ENCODE results near the gene CIBAR2.

Gene CIBAR2

DNA sequence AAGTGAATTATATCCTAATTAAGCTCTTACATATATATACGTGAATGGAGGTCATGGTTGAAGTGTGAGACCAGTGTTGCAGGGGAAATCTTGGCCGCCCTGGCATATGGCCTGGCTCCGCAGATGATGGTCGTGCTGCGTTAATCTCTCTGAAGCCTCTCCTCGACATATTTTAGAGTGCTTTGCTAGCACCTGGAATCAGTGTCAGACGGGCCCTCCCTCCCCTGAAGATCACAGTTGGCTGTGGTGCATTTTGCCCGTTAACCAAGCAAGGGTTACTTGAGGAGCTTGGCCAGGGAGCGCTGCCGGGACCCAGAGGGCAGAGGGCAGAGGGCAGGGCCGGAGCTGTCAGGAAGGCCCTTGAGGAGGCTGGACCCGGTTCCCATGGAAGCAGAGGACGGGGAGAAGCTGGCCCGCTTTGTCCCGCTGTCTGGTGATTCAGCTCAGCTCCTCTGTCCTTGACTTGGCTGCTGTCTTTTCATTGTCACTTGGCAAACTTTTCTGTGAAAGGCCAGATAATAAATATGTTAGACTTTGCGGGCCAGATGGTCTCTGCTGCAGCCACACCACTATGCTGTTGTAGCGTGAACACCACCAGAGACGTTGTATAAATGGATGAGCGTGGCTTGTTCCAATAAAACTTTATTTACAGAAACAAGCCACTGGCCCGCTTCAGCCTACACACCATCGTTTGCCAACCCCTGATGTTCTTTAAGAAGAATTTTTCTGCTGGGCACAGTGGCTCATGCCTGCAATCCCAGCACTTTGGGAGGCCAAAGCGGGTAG is 32.3 kb downstream of the CIBAR2 start:
- DNase-seq: no peak

GRCh38 chr16:85078952-85079351 is 33.3 kb downstream of the CIBAR2 start:
- DNase-seq: no peak

DNA sequence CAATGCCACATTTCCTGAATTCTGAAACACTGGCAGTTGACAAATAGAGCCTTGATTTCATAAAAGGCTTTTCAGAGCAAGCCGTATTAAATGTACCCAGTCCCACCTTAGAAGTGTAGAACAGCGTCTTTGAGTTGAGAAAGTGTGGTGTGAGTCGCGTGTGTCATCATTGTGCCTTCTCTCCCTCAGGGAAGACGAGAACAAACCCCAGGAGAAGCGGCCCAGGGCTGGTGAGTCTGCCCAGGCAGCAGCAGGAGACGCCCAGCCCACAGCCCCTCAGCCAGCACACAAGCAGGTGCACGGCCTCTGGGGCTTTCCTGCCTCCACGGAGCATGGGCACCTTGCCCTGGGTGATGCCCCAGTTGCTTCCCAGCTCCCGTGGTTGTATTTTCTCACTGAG is 34.0 kb downstream of the CIBAR2 start:
- no peak for DNase-seq

DNA sequence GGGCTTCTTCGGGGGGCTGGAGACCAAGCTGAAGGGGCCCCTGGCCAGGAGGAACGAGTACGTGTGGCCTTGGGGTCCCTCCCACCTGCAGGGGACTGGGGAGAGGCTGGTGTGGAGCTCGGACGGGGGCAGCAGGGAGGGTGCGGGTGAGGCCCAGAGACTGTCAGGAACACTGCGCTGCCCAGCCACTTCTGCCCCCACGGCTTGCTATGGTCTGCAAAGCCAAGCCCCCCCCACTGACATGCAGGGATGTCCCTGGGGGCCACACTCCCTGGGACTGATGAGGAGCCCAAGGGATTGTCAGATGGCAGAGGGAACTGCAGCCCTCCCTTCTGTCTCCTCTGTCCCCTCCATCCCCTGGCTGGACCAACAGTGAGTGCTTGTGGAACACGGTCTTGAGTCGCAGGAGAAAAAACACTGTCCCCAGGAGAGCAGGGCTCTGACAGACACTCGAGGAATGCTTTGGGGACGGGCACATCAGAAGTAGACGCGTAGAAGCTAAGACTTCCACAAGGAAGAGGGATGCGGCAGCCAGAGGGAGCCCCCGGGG is 34.6 kb downstream of the CIBAR2 start:
- DNase-seq: no peak

DNA sequence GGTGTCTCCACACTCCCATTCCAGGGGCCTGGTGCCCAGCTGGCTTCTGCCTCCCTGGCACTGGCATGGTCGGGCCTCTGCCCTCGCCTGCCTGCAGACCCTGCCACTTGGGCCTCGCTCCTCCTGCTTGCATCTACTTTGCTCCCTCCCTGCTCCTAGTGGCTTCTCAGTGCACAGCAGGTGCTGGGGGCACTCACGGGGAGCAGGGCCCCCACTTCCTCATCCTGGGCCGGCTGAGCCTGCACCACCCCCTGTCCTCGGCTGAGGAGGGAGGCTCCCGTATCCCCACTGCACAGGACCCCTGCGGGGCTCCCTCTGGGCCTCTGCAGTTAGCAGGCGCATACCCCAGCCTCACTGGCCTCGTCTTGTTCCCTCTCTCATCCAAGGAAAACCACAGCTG is 35.2 kb downstream of the CIBAR2 start:
- no peak for DNase-seq

- DNase-seq: no peak
These were observed 36.9 kb downstream of the CIBAR2 start for GRCh38 chr16:85075236-85075924.

DNA sequence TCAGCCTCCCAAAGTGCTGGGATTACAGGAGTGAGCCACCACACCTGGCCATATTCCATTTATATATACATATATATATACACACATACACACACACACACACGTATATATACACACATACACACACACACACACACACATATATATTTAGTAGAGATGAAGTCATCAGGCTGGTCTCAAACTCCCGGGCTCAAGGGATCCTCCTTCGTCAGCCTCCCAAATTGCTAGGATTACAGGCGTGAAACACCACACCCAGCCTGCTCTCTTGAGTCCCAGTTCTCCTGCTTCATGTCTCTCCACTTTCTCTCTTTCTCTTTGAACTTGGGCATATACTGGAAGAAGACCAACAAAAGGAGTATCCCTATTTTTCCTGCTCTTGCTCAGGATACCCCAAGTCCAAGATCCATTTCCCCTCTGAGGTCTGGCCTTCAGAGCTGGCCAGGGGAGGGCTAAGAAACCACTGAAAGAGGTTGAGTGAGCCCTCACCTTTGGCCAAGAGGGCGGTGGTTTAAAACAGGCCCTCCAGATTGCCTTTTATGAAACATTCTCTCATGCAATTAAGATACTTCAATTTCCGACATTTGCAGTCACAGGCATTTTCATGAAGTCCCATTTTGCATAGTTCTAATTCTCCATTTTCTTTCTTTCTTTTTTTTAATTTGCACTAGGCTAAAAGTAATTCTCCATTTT is 37.9 kb downstream of the CIBAR2 start:
- no peak for DNase-seq

- no peak for DNase-seq
These were observed 39.3 kb downstream of the CIBAR2 start for GRCh38 chr16:85072947-85073346.

DNA sequence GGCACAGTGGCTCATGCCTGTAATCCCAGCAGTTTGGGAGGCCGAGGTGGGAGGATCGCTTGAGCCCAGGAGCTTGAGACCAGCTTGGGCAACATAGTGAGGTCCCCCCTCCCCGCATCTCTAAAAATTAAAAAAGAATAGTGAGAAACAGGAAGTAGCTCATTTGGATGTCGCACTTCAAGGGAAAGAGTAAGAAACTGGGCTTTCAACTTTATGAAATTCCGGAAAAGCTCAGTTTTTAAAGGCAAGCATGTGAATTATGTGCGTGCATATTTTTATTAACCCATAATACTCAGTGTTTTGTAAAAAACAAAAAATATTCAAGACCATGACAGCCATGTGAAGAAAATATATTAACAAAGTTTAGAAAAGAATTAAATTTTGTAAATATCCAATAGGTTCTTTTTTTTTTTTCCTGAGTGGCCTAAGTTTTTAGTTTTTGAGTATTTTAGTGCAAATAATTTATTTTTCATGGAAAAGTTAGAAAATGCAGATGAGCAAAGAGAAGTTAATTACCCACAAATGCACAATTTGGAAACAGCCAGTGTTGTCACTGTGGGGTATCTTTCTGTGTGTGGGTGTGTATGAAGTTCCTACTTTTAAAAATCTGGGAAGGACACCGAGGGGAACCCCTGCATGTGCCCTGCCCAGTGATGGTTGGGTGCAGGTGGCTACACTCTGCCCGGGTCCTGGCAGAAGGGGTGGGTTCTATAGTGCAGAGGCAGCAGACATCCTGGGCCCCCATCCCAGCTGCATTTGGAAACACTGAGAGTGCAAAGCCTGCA is 40.0 kb downstream of the CIBAR2 start:
- no peak for DNase-seq

DNA sequence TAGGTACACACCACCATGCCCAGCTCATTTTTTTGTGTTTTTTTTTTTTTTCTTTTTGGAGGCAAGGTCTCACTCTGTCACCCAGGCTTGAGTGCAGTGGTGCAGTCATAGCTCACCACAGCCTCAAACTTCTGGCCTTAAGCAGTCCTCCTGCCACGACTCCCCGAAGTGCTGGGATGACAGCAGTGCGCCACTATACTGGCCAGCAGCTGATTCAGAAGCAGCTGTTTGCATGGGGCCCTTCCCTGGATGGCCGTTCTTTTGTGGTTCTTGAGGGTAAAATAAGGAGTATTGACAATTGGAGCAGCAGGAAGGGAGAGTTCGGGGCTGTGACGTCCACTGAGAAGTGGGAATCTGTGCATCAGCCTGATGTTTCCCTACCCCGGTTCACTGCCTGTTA is 43.1 kb downstream of the CIBAR2 start:
- DNase-seq: no peak

- DNase-seq: no peak
These were observed 43.5 kb downstream of the CIBAR2 start for GRCh38 chr16:85068746-85069145.

- no peak for DNase-seq
These were observed 44.8 kb downstream of the CIBAR2 start for GRCh38 chr16:85067426-85067825.

DNA sequence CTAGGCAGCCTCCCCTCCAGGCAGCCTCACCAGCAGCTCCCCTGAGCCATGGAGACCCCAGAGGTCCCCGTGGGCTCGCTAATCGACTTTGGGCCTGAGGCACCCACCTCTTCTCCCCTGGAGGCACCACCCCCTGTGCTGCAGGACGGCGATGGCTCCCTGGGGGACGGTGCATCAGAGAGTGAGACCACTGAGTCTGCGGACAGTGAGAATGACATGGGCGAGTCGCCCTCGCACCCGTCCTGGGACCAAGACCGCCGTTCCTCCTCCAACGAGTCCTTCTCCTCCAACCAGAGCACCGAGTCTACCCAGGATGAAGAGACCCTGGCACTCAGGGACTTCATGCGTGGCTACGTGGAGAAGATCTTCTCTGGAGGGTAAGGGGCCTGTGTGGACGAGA is 45.2 kb downstream of the CIBAR2 start:
- no peak for DNase-seq

DNA sequence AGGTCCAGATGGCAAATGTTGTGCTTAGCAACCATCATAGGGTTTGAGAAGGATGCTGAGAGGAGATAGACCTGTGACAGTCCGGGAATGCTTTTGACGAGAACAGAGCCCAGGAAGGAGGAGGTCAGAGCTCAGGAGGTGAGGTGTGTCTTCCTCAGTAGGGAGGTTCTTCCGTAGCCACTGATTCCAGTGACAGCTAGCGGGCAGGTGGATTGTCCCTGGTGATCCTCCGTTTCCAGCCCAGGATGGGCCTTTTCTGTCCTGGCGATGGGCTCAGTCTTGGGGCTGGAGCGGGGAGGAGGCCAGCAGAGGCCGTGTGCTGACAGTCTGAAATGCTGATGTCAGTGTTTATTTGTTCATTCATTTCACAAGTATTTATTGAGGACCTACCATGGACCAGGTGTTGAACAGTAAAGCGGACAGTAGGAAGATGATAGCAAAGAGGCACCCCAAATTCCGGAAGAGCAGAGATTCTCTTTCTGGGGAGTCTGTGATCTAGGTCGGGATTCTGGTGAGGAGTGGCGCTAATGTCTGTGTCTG is 45.9 kb downstream of the CIBAR2 start:
- DNase-seq: no peak

DNA sequence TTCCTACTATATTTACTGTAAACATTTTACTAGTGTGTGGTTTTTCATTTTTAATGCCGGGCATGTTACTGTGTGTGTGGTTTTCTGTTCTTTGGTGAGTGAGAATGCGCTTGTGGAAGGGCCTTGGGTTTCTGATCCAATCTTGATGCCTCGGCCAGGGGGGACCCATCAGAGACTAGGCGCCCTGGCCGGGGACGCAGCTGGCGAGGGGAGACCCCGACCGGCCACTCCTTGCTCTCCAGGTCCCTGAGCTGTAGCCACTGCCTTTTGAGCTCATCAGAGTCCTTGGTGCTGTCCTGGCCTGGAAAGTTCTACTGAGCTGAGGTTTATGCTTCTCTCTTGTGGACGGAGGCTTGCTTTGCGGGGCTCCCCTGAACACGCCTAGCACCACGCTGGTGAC is 47.2 kb downstream of the CIBAR2 start:
- no peak for DNase-seq

GRCh38 chr16:85064186-85064585 is 48.1 kb downstream of the CIBAR2 start:
- DNase-seq: no peak

GRCh38 chr16:85062845-85063244 is 49.4 kb downstream of the CIBAR2 start:
- DNase-seq: no peak

GRCh38 chr16:85062323-85062722 is 49.9 kb downstream of the CIBAR2 start:
- DNase-seq: no peak

DNA sequence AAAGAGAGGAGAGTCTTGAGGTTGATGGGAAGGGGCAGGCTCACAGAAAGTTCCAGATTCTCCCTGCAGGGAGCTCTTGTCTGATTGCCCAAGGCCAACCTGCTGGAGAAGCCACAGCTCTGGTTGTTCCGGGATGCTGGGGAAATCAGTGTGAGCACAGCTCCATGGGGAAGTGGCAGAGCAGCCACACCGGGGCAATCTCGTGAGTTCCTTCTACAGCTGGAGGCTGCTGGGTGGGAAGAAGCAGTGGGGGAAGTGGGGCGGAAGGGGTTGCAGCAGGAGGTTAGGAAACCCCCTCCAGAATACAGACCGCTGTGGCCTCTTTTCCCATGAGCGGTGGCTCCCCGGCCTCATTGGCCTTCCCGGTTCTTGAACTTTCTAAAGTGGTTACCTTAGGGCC is 50.7 kb downstream of the CIBAR2 start:
- no peak for DNase-seq

GRCh38 chr16:85058909-85059308 is 53.4 kb downstream of the CIBAR2 start:
- no peak for DNase-seq

DNA sequence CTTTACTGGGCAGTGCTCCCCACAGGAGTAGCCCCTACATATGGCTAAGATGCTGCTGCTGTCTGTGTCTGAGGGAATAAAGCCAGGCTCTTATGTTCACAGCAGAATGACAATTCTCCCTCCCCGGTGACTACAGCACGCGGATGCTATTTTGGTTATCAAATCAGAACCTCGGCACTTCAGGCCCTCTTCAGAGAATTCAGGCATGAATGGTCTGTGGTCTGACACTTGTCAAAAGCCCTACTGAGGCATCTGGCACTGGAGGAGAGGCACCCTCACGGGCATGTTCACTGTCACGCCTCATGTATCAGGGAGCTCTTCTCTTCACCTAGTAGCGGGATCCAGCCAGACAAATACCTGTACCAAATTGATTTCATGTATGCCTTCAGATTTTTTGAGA is 54.3 kb downstream of the CIBAR2 start:
- no peak for DNase-seq

- no peak for DNase-seq
These were observed 54.9 kb downstream of the CIBAR2 start for GRCh38 chr16:85057212-85057889.

Measured in activated CD4-positive, CD25-positive, alpha-beta regulatory T cell treated with anti-CD3 and anti-CD28 coated beads, Interleukin-2, amount 50 U/mL, for 72 hours (primary cell).